ENCODE data around the gene ERBB2.
"Not testable (repeated sequence)": the region's sequence is repeated elsewhere in the genome, so short reads cannot be mapped to it uniquely, and the experiment has no call there.

Gene ERBB2

DNA sequence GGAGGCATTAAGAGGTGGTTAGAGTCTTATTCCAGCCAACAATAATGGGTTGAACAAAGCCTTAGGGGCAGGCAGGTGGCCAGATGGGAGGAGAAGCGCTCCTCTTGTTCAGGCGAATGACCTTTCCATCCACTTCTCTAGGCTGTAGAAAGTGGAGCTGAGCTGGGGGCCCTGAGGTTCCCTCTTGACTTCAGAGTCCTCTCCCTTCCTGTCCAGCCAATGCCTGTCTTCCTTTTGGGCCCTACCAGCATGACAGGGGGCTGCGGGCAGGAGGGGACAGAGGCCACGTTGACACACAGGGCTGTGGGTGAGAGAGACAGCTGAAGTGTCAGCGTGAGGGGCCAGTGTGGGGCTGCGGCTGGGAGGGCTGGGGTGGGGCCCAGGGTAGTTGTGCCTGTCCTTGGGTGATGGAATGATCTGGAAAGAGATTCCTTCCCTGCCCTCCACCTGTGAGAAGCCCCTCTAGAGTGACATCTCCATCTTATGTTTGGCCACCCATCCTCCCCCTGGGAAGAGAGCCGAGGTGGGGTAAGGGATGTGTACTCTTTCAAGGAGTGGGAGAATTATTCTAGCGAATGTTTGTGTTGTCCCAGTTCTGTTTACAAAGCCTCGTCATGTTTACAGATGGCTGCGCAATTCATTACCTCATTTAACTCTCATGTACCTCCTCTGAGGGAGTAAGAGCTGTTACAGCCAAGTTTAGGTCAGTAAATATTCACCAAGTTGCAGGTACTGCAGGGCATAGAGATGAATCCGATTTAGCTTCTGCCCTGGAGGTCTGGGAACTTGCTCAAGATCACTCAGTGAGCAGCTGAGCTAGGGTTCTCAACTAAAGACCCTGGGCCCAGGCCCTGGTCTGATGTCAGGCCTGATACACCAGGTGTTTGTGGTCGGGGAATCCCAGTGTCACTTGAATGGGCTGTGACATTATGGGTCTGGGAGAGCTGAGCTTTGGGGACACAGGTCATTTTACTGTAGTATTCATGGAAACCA is 3.3 kb downstream of the ERBB2 start:
- Mint-ChIP-seq H3K27ac (no peak overlapping the region), H3K4me3 (no peak overlapping the region), H3K9me3 (no peaks in the 10 kb centered on the region), H3K4me1 (peaks cover 42% of the 10 kb centered on the region), H3K27me3 (peaks cover 53% of the 10 kb centered on the region)
- DNase-seq, result no peak
- peak; percentile 71 for ATAC-seq

DNA sequence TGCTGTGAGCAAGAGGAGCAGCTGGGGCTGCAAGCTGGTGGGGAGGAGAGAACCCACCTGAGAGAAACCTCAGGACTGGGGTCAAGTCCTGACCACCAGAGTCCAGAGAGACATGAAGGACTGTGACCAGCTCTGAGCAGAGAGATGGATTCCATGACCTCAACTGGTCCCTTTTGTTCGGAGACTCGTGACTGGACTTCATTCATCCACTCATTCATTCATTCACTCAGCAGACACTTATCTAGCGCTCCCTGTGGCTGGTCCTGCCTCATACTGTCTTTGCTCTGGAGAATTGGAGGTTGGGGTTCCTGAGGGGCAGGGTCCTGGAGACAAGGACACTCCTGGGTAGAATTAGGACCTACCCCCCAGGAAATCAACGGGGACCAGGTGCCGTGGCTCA is 4.0 kb downstream of the ERBB2 start:
- DNase-seq (no peak), ATAC-seq (no peak)
- Mint-ChIP-seq H3K9me3 (no peaks in the 10 kb centered on the region), H3K4me1 (peaks cover 42% of the 10 kb centered on the region), H3K27ac (no peak overlapping the region), H3K4me3 (no peak overlapping the region), H3K27me3 (peaks cover 46% of the 10 kb centered on the region)

DNA sequence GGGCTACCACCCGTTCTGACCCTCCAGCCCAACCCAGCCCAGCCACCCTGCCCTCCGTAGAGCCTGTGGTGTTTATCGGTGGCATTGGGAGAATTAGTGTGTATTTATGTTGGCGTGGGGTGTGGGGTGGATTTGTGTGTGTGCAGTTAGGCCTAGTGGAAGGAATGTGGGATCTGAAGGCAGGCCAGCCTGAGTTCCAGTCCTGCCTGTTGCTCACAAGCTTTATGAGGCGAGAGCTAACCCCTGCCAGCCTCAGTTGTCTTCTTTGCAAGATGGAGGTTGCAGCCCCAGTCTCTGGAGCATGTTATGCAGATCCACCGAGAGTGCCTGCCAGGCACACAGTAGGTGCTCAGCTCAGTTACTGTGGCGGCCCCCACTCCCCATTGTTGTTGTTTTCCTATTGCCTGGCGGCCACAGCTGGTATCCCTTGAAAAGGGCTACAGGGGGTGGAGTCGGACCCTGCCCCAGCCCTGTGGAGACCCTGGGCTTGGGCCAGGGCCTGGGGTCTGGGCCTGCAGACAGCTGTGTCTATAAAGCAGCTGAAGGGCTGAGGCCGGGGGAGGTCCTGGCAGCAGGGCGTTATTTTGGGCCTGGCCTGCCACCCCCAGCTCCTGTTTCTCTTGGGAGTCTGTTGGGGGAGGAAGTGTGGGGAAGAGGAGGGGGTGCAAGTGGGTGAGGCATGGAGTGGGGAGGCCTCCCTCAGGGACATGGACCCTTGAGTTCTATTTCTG is 5.1 kb downstream of the ERBB2 start:
- Mint-ChIP-seq H3K27ac (no peak overlapping the region), H3K9me3 (no peaks in the 10 kb centered on the region), H3K27me3 (peaks cover 35% of the 10 kb centered on the region), H3K4me1 (peaks cover 35% of the 10 kb centered on the region), H3K4me3 (no peak overlapping the region)
- DNase-seq (no peak), ATAC-seq (no peak)

DNA sequence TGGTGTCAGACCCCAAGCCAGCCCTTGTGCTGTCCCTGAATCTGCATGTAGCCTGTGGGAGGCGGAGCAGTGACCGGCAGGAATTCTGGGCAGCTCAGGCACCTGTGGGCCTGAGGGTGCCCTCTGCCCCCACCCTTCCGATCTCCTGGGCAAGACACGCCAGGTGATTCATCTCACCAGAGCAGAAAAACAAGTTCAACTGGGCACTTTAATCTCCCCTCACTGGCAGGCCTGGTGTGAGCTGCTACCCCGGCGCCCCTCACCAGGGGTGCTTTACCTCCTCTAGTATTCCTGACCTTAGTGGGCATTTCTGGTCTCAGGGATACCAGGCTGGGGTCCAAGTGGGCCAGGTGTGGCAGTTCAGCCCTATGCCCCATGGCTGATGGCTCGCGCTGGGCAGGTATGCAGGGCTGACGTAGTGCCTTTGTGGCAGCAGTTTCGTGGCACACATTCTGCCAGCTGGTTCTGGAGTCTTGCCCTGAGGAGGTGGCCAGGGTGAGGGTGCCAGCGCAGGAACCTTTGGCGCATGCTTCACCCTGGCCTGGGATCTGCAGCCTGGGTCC is 6.0 kb downstream of the ERBB2 start:
- no peak overlapping the region for H3K27ac Mint-ChIP-seq
- DNase-seq, result no peak
- H3K4me1 Mint-ChIP-seq, result peaks cover 27% of the 10 kb centered on the region
- H3K9me3 Mint-ChIP-seq, result no peaks in the 10 kb centered on the region
- H3K27me3 Mint-ChIP-seq, result peaks cover 26% of the 10 kb centered on the region
- no peak overlapping the region for H3K4me3 Mint-ChIP-seq
- no peak for ATAC-seq

DNA sequence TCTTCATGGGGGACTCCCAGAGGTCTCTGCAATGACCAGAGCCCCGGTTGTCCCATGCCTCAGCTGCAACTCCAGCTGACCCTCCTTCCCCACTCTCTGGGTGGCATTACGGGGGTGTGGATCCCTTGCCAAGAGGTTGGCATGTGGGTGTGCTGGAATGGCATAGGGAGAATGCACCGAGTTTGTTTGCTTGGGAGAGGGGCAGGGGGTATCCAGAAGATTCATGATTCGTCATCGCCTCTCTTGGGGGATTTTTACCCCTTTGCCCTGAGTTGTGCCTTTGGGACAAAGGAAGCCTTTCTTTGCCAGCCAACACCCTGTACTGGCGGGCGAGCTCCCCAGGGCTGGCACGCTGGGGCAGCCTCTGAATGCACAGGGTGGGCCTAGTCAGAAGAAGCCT is 6.5 kb downstream of the ERBB2 start:
- Mint-ChIP-seq H3K27ac (no peak overlapping the region), H3K27me3 (peaks cover 21% of the 10 kb centered on the region), H3K4me3 (no peak overlapping the region), H3K9me3 (no peaks in the 10 kb centered on the region), H3K4me1 (peaks cover 24% of the 10 kb centered on the region)
- DNase-seq (no peak), ATAC-seq (no peak)

DNA sequence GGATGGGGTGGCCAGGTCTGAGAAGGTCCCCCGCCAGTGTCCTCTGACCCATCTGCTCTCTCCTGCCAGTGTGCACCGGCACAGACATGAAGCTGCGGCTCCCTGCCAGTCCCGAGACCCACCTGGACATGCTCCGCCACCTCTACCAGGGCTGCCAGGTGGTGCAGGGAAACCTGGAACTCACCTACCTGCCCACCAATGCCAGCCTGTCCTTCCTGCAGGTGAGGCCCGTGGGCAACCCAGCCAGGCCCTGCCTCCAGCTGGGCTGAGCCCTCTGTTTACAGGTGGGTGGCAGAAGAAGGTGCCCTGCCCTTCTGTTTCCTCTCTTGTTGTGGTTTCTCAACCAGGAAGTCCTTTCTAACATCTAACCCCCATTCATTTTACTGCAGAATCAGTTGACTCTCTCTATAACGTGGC is 7.1 kb downstream of the ERBB2 start:
- Mint-ChIP-seq H3K27ac (peak overlapping the region in 1 of 2 donors; percentile 62), H3K4me3 (no peak overlapping the region), H3K9me3 (no peaks in the 10 kb centered on the region), H3K27me3 (peaks cover 16% of the 10 kb centered on the region), H3K4me1 (peaks cover 24% of the 10 kb centered on the region)
- DNase-seq, result no peak
- peak; percentile 44 for ATAC-seq

GRCh38 chr17:39709319-39709997 is 9.6 kb downstream of the ERBB2 start:
- H3K27ac Mint-ChIP-seq, result no peak overlapping the region
- no peaks in the 10 kb centered on the region for H3K9me3 Mint-ChIP-seq
- DNase-seq, result no peak
- no peaks in the 10 kb centered on the region for H3K27me3 Mint-ChIP-seq
- no peak overlapping the region for H3K4me3 Mint-ChIP-seq
- H3K4me1 Mint-ChIP-seq, result peaks cover 15% of the 10 kb centered on the region
- peak; percentile 35 for ATAC-seq

DNA sequence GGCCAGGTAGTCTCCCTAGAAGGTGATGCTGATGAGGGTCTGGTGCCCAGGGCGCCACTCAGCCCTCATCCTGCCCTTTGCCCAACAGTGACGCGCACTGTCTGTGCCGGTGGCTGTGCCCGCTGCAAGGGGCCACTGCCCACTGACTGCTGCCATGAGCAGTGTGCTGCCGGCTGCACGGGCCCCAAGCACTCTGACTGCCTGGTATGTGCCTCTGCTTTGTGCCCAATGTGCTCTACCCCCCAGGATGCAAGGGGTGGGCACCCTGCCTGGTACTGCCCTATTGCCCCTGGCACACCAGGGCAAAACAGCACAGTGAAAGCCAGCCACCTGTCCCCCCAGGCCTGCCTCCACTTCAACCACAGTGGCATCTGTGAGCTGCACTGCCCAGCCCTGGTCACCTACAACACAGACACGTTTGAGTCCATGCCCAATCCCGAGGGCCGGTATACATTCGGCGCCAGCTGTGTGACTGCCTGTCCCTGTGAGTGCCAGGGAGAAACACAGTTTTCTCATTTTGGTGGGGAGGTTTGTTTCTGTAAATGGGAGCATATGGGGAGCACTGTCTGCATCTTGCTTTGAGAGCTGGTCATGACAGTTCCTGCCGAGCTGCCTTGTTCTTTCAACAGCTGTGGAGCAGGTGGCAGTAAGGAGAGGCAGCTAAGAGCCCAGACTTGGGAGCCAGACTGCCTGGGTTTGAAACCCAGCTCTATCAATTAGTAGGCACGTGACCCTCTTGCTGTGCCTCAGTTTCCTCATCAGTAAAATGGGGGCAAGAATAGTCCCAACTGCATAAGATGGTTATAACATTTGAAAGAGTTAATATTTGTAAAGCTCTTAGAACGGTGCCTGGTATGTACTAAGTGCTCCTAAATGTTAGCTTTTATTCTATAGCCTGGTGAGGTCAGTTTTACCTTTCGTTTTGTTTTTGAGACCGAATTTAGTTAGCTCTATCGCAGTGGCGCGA is 10.4 kb downstream of the ERBB2 start:
- DNase-seq, result no peak
- Mint-ChIP-seq H3K27me3 (no peaks in the 10 kb centered on the region), H3K4me3 (no peak overlapping the region), H3K27ac (no peak overlapping the region), H3K4me1 (peaks cover 15% of the 10 kb centered on the region), H3K9me3 (no peaks in the 10 kb centered on the region)
- no peak for ATAC-seq

- peaks cover 15% of the 10 kb centered on the region for H3K4me1 Mint-ChIP-seq
- not testable (repeated sequence) for H3K27ac Mint-ChIP-seq, ATAC-seq, H3K4me3 Mint-ChIP-seq, DNase-seq, H3K9me3 Mint-ChIP-seq, H3K27me3 Mint-ChIP-seq
These were observed 11.2 kb downstream of the ERBB2 start for GRCh38 chr17:39711071-39711470.

DNA sequence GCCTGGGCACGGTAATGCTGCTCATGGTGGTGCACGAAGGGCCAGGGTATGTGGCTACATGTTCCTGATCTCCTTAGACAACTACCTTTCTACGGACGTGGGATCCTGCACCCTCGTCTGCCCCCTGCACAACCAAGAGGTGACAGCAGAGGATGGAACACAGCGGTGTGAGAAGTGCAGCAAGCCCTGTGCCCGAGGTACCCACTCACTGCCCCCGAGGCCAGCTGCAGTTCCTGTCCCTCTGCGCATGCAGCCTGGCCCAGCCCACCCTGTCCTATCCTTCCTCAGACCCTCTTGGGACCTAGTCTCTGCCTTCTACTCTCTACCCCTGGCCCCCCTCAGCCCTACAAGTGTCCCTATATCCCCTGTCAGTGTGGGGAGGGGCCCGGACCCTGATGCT is 12.0 kb downstream of the ERBB2 start:
- DNase-seq (no peak), ATAC-seq (no peak)
- Mint-ChIP-seq H3K27ac (no peak overlapping the region), H3K4me3 (no peak overlapping the region), H3K9me3 (no peaks in the 10 kb centered on the region), H3K27me3 (no peaks in the 10 kb centered on the region), H3K4me1 (peaks cover 9% of the 10 kb centered on the region)

DNA sequence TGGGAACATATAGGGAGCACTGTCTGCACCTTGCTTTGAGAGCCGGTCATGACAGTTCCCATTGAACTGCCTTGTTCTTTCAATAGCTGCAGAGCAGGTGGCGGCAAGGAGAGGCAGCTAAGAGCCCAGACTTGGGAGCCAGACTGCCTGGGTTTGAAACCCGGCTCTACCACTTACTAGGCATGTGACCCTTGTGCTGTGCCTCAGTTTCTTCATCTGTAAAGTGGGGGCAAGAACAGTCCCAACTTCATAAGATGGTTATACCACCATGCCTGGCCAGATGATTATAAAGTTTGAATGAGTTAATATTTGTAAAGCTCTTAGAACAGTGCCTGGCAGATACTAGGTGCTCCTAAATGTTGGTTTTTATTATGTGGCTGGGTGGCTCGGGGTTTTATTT is 14.4 kb downstream of the ERBB2 start:
- H3K4me1 Mint-ChIP-seq, result no peaks in the 10 kb centered on the region
- no peak for ATAC-seq
- H3K27me3 Mint-ChIP-seq, result no peaks in the 10 kb centered on the region
- no peak overlapping the region for H3K4me3 Mint-ChIP-seq
- no peaks in the 10 kb centered on the region for H3K9me3 Mint-ChIP-seq
- H3K27ac Mint-ChIP-seq, result no peak overlapping the region
- no peak for DNase-seq

DNA sequence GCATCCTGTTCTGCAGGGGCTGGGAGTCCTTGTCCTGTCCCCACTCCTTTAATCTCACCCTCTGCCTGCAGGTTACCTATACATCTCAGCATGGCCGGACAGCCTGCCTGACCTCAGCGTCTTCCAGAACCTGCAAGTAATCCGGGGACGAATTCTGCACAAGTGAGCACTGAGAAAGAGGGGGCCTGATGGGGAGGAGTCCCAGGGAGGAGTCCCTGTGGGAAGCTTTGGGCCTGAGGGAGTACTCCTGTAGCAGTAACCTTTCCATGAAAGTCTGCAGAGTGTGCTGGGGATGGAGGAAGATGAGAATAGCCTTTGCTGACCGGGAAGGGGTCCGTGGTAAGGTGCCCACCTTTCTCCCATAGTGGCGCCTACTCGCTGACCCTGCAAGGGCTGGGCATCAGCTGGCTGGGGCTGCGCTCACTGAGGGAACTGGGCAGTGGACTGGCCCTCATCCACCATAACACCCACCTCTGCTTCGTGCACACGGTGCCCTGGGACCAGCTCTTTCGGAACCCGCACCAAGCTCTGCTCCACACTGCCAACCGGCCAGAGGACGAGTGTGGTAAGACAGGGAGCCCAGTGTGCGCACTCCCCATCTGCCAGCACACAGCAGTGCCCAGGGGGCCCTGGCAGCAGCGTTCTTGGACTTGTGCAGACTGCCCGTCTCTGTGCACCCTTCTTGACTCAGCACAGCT is 15.7 kb downstream of the ERBB2 start:
- H3K4me1 Mint-ChIP-seq, result no peaks in the 10 kb centered on the region
- no peak for DNase-seq
- no peak overlapping the region for H3K27ac Mint-ChIP-seq
- no peaks in the 10 kb centered on the region for H3K27me3 Mint-ChIP-seq
- H3K9me3 Mint-ChIP-seq, result no peaks in the 10 kb centered on the region
- H3K4me3 Mint-ChIP-seq, result no peak overlapping the region
- ATAC-seq, result no peak

DNA sequence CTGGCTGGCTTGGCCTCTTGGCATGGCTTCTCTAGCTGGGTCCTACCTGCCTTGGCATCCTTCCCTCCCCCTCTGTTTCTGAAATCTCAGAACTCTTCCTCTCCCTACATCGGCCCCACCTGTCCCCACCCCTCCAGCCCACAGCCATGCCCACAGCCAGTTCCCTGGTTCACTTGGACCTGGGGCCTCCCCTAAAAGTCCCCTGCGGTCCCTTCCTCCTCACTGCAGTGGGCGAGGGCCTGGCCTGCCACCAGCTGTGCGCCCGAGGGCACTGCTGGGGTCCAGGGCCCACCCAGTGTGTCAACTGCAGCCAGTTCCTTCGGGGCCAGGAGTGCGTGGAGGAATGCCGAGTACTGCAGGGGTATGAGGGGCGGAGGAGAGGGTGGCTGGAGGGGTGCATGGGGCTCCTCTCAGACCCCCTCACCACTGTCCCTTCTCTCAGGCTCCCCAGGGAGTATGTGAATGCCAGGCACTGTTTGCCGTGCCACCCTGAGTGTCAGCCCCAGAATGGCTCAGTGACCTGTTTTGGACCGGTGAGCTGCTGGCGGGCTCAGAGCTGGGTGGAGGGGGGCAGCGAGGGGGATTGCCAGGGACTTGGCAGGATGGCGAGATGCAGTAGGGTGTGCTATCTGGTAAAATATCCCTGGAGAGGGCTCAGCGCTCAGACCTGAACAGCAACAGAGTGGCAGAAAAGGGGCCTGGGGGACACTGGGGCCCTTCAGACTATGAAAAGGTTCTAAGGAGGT is 16.4 kb downstream of the ERBB2 start:
- H3K4me3 Mint-ChIP-seq, result no peak overlapping the region
- DNase-seq (no peak), ATAC-seq (no peak)
- H3K27ac Mint-ChIP-seq, result peak overlapping the region in 1 of 2 donors; percentile 42
- no peaks in the 10 kb centered on the region for H3K9me3 Mint-ChIP-seq
- H3K4me1 Mint-ChIP-seq, result no peaks in the 10 kb centered on the region
- no peaks in the 10 kb centered on the region for H3K27me3 Mint-ChIP-seq
